ENCODE measurements around the gene TMEM140. TPM values are rescaled to one million over a fixed set of nuclear protein-coding genes. Genes with fewer than 3 reads are reported as not detected.
A peak's percentile ranks its signal among the peaks of the same experiment; 100 is the strongest.

Gene TMEM140
- total and polyA plus RNA-seq, 9 of the 15 experiments (the other 6 are each of a cell fraction or from before 2014, with no cell fraction given), result 0.03 to 0.82 (median 0.23) TPM

DNA sequence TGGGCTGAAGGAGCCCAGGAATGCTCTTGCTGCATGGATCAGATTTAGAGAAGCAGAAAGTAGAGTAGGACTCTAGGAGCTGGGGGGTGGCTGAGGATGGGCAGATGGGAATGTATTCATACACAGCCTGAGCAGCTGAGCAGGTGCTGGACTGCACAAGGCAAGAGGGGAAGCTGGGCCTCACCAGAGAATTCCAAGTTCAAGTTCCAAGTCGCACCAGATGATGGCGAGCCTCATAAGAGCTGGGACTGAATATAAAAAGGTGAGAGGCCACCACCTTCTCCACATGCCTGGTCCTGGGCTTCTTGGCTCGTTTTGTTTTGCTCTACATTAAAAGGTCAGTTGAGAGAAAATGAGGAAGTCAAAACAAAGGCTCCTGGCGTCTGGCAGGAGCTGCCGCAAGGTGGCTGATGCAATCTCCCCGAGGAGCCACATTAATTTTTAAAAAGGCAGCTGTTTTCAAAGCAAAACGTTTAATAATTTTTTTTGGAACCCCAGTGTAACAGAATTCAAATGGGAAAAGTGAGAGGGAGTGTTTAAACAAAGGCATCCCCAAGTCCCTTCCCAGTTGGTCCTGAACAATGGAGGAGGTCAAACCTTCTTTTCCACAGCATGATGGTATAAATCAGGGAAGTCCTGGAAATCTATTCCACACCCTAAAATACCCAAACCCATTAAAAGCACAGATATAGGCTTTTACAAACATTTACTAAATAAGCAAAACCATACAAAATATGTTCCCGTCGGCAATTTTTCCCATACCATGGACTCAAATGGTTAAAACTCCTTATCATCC is 13.2 kb downstream of the TMEM140 start (continued):
- TF ChIP-seq DIDO1 (tag; IDR thresholded peaks at IDR 0.05; ENCODE audit: low read depth) (no peak; the same call in 1 of the 2 replicates), POU5F1 (IDR thresholded peaks at IDR 0.05; ENCODE audit: borderline replicate concordance, low read depth, low read length, partially characterized antibody) (no peak), JUN (IDR thresholded peaks at IDR 0.05; ENCODE audit: borderline replicate concordance, low read depth, low read length) (no peak), JUN (CRISPR knock-in tag; IDR thresholded peaks at IDR 0.05; ENCODE audit: borderline replicate concordance) (no peak), HDAC2 (IDR thresholded peaks at IDR 0.05) (no peak), TAL1 (IDR thresholded peaks at IDR 0.05) (no peak), TSC22D4 (tag; IDR thresholded peaks at IDR 0.05) (no peak), CBFB (CRISPR knock-in tag; IDR thresholded peaks at IDR 0.05) (no peak), ERF (CRISPR knock-in tag; IDR thresholded peaks at IDR 0.05) (no peak), DACH1 (IDR thresholded peaks at IDR 0.05; ENCODE audit: partially characterized antibody) (no peak), CBX1 (IDR thresholded peaks at IDR 0.05; ENCODE audit: low read depth) (peak; percentile 82; the same call in 1 of the 2 replicates), ZNF830 (CRISPR knock-in tag; IDR thresholded peaks at IDR 0.05) (no peak), SMARCC2 (IDR thresholded peaks at IDR 0.05; ENCODE audit: low read depth) (peak; percentile 43; the same call in 1 of the 2 replicates), CCNT2 (IDR thresholded peaks at IDR 0.05; ENCODE audit: borderline replicate concordance, extremely low read depth, insufficient read length, low read depth, low read length) (peak; percentile 2), RBM15 (IDR thresholded peaks at IDR 0.05; ENCODE audit: insufficient read depth, low read length) (no peak)
- TF ChIP-seq, protein P1, sequence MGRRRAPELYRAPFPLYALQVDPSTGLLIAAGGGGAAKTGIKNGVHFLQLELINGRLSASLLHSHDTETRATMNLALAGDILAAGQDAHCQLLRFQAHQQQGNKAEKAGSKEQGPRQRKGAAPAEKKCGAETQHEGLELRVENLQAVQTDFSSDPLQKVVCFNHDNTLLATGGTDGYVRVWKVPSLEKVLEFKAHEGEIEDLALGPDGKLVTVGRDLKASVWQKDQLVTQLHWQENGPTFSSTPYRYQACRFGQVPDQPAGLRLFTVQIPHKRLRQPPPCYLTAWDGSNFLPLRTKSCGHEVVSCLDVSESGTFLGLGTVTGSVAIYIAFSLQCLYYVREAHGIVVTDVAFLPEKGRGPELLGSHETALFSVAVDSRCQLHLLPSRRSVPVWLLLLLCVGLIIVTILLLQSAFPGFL (CRISPR knock-in tag; IDR thresholded peaks at IDR 0.05), result no peak
- TF ChIP-seq, protein P2, sequence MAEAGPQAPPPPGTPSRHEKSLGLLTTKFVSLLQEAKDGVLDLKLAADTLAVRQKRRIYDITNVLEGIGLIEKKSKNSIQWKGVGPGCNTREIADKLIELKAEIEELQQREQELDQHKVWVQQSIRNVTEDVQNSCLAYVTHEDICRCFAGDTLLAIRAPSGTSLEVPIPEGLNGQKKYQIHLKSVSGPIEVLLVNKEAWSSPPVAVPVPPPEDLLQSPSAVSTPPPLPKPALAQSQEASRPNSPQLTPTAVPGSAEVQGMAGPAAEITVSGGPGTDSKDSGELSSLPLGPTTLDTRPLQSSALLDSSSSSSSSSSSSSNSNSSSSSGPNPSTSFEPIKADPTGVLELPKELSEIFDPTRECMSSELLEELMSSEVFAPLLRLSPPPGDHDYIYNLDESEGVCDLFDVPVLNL (CRISPR knock-in tag; IDR thresholded peaks at IDR 0.05; ENCODE audit: low read depth), result no peak
- TF ChIP-seq, protein P3, sequence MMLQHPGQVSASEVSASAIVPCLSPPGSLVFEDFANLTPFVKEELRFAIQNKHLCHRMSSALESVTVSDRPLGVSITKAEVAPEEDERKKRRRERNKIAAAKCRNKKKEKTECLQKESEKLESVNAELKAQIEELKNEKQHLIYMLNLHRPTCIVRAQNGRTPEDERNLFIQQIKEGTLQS (IDR thresholded peaks at IDR 0.05), result peak; percentile 94
- TF ChIP-seq, protein P3 (CRISPR knock-in tag; conservative IDR thresholded peaks at IDR 0.05), result no peak
- TF ChIP-seq, protein P4, sequence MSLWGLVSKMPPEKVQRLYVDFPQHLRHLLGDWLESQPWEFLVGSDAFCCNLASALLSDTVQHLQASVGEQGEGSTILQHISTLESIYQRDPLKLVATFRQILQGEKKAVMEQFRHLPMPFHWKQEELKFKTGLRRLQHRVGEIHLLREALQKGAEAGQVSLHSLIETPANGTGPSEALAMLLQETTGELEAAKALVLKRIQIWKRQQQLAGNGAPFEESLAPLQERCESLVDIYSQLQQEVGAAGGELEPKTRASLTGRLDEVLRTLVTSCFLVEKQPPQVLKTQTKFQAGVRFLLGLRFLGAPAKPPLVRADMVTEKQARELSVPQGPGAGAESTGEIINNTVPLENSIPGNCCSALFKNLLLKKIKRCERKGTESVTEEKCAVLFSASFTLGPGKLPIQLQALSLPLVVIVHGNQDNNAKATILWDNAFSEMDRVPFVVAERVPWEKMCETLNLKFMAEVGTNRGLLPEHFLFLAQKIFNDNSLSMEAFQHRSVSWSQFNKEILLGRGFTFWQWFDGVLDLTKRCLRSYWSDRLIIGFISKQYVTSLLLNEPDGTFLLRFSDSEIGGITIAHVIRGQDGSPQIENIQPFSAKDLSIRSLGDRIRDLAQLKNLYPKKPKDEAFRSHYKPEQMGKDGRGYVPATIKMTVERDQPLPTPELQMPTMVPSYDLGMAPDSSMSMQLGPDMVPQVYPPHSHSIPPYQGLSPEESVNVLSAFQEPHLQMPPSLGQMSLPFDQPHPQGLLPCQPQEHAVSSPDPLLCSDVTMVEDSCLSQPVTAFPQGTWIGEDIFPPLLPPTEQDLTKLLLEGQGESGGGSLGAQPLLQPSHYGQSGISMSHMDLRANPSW (CRISPR knock-in tag; IDR thresholded peaks at IDR 0.05), result no peak
- TF ChIP-seq, protein P5, sequence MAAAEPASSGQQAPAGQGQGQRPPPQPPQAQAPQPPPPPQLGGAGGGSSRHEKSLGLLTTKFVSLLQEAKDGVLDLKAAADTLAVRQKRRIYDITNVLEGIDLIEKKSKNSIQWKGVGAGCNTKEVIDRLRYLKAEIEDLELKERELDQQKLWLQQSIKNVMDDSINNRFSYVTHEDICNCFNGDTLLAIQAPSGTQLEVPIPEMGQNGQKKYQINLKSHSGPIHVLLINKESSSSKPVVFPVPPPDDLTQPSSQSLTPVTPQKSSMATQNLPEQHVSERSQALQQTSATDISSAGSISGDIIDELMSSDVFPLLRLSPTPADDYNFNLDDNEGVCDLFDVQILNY (CRISPR knock-in tag; IDR thresholded peaks at IDR 0.05), result no peak

All from K562 (cell line).